Duodenal mucosa (tissue), 2 donors: ENCODE results near the gene PDXK.

Source experiments
- H3K27ac ChIP-seq: one replicate; pipeline ENCODE4 v1.7.0; 2013; ENCODE audit warnings: low read depth, low read length
- H3K27me3 ChIP-seq, 2 donors: one replicate each; pipeline ENCODE4 v1.7.0; 2013; ENCODE audit warnings: low read length in 2 of 2, control low read depth in 1 of 2; ENCODE audit not compliant: insufficient read depth in 2 of 2, control insufficient read depth in 1 of 2
- H3K36me3 ChIP-seq, 2 donors: one replicate each; pipeline ENCODE4 v1.7.0; 2013; ENCODE audit warnings: low read length in 2 of 2, control low read depth in 1 of 2; ENCODE audit not compliant: insufficient read depth in 2 of 2, control insufficient read depth in 1 of 2
- H3K4me1 ChIP-seq, 2 donors: one replicate each; pipeline ENCODE4 v1.7.0; 2013; ENCODE audit warnings: low read length in 2 of 2, control low read depth in 1 of 2; ENCODE audit not compliant: insufficient read depth in 2 of 2, control insufficient read depth in 1 of 2
- H3K4me3 ChIP-seq, 2 donors: one replicate each; pipeline ENCODE4 v1.7.0; 2013; ENCODE audit warnings: low read length in 2 of 2, low read depth in 1 of 2
- H3K9ac ChIP-seq, 2 donors: one replicate each; pipeline ENCODE4 v1.7.0; 2013; ENCODE audit warnings: low read length in 2 of 2, low read depth in 1 of 2
- H3K9me3 ChIP-seq, 2 donors: one replicate each; pipeline ENCODE4 v1.7.0; 2013; ENCODE audit warnings: low read length in 2 of 2, control low read depth in 1 of 2; ENCODE audit not compliant: control insufficient read depth in 1 of 2

The PDXK gene

DNA sequence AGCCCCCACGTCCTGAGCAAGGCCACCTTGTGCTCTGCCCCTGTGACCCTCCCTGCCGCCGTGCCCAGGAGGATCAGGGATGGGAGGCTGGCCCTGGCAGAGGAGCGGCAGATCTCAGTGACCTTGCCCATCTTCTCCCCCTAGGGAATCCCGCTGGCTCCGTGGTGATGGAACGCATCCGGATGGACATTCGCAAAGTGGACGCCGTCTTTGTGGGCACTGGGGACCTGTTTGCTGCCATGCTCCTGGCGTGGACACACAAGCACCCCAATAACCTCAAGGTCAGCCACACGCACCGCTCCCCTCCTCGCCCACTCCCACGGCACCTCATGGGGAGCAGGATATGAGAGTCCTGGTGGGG, 34.5 kb downstream of the PDXK start:
- Histone ChIP-seq H3K27ac (no peak overlapping the region), H3K27me3 (no peaks in the 10 kb centered on the region), H3K9ac (no peak overlapping the region), H3K36me3 (peaks cover 47 to 91% of the 10 kb centered on the region in 2 donors), H3K4me3 (no peak overlapping the region), H3K9me3 (no peaks in the 10 kb centered on the region), H3K4me1 (peaks cover 0 to 5% of the 10 kb centered on the region in 2 donors)

DNA sequence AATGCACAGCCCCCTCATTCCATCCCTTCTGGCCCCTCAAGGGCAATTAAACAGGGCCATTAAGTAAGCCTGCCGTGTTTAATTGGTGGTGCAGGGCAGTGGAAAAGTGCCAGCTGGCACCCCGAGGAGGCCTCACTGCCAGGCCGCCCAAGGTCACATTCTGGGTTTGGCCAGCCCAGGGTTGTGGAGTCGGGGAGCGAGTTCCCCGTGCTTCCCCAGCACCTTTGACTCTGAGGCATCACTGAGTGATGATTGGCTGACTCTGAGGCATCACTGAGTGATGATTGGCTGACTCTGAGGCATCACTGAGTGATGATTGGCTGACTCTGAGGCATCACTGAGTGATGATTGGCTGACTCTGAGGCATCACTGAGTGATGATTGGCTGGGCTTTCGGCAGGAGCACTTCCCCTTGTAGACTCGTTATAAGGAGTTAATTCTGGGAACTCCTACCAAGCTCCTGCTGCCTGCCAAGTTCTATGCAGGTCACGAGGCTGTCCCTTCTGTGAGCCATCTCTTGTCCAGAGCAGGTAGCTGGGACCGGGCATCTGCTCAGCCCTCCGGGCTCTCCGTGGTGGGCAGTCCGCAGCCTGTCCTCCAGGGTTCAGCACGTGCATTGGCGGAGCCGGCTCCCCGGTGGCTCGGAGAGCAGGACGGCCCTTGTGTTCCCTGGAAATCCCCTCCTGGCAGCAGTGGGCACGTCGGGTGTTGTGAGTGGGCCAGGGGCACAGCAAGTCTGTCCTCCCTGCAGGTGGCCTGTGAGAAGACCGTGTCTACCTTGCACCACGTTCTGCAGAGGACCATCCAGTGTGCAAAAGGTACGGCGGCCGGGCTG, 36.2 kb downstream of the PDXK start:
- no peak overlapping the region for H3K27ac ChIP-seq
- no peak overlapping the region for H3K9ac ChIP-seq
- H3K36me3 ChIP-seq = peaks cover 43 to 90% of the 10 kb centered on the region in 2 donors
- no peaks in the 10 kb centered on the region for H3K9me3 ChIP-seq
- H3K4me3 ChIP-seq = no peak overlapping the region
- H3K27me3 ChIP-seq = no peaks in the 10 kb centered on the region
- H3K4me1 ChIP-seq = peaks cover 0 to 5% of the 10 kb centered on the region in 2 donors

GRCh38 chr21:43755820-43756594, 37.1 kb downstream of the PDXK start:
- H3K4me1 ChIP-seq = peaks cover 0 to 5% of the 10 kb centered on the region in 2 donors
- H3K9ac ChIP-seq = no peak overlapping the region
- H3K36me3 ChIP-seq = peaks cover 38 to 88% of the 10 kb centered on the region in 2 donors
- no peak overlapping the region for H3K4me3 ChIP-seq
- no peaks in the 10 kb centered on the region for H3K9me3 ChIP-seq
- H3K27me3 ChIP-seq = no peaks in the 10 kb centered on the region
- H3K27ac ChIP-seq = no peak overlapping the region

GRCh38 chr21:43757601-43758000, 38.7 kb downstream of the PDXK start:
- H3K27me3 ChIP-seq = no peaks in the 10 kb centered on the region
- peaks cover 0 to 5% of the 10 kb centered on the region in 2 donors for H3K4me1 ChIP-seq
- no peaks in the 10 kb centered on the region for H3K9me3 ChIP-seq
- H3K4me3 ChIP-seq = no peak overlapping the region
- H3K9ac ChIP-seq = no peak overlapping the region
- no peak overlapping the region for H3K27ac ChIP-seq
- H3K36me3 ChIP-seq = peaks cover 44 to 83% of the 10 kb centered on the region in 2 donors

GRCh38 chr21:43758111-43758641, 39.2 kb downstream of the PDXK start:
- Histone ChIP-seq H3K9ac (no peak overlapping the region), H3K27ac (no peak overlapping the region), H3K36me3 (peaks cover 41 to 83% of the 10 kb centered on the region in 2 donors), H3K4me1 (peaks cover 0 to 5% of the 10 kb centered on the region in 2 donors), H3K4me3 (no peak overlapping the region), H3K27me3 (no peaks in the 10 kb centered on the region), H3K9me3 (no peaks in the 10 kb centered on the region)

DNA sequence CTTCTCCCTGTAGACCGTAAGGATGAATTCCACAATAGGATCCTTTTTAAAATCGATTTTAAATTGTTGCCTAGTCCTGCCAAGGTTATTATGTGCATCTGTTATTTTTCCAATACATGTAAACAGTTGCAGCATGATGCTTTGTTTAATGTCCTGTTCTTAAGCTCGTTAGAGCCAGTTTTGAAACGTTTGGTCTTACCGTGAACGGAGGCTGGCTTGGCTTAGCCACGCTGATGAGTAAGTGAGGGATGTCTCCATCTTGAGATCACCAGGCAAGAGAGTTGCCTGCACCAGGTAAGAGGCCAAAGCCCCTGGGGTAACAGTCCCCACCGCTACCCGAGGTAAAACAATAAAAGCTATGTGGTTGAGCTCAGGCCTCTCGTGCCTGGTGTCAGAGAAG, 39.9 kb downstream of the PDXK start:
- no peaks in the 10 kb centered on the region for H3K27me3 ChIP-seq
- no peak overlapping the region for H3K4me3 ChIP-seq
- H3K9ac ChIP-seq = no peak overlapping the region
- H3K36me3 ChIP-seq = peaks cover 34 to 79% of the 10 kb centered on the region in 2 donors
- no peak overlapping the region for H3K27ac ChIP-seq
- peaks cover 0 to 5% of the 10 kb centered on the region in 2 donors for H3K4me1 ChIP-seq
- H3K9me3 ChIP-seq = no peaks in the 10 kb centered on the region

- H3K36me3 ChIP-seq = peaks cover 26 to 70% of the 10 kb centered on the region in 2 donors
- H3K4me3 ChIP-seq = no peak overlapping the region
- H3K27me3 ChIP-seq = no peaks in the 10 kb centered on the region
- no peaks in the 10 kb centered on the region for H3K9me3 ChIP-seq
- peaks cover 0 to 5% of the 10 kb centered on the region in 2 donors for H3K4me1 ChIP-seq
- no peak overlapping the region for H3K9ac ChIP-seq
- no peak overlapping the region for H3K27ac ChIP-seq
Measured at GRCh38 chr21:43759651-43760050, 40.7 kb downstream of the PDXK start.

GRCh38 chr21:43760391-43760958, 41.5 kb downstream of the PDXK start:
- Histone ChIP-seq H3K9ac (no peak overlapping the region), H3K4me1 (peaks cover 0 to 5% of the 10 kb centered on the region in 2 donors), H3K9me3 (no peaks in the 10 kb centered on the region), H3K27ac (no peak overlapping the region), H3K36me3 (peaks cover 20 to 62% of the 10 kb centered on the region in 2 donors), H3K27me3 (no peaks in the 10 kb centered on the region), H3K4me3 (no peak overlapping the region)

- Histone ChIP-seq H3K27me3 (no peaks in the 10 kb centered on the region), H3K27ac (no peak overlapping the region), H3K4me3 (no peak overlapping the region), H3K36me3 (peaks cover 9 to 48% of the 10 kb centered on the region in 2 donors), H3K9me3 (no peaks in the 10 kb centered on the region), H3K9ac (no peak overlapping the region), H3K4me1 (peaks cover 0 to 7% of the 10 kb centered on the region in 2 donors)
Measured at GRCh38 chr21:43761886-43762285, 43.0 kb downstream of the PDXK start.
